Progenitor cell of endocrine pancreas (in vitro differentiated cells): ENCODE measurements around the gene NATD1. TPM values are rescaled to one million over a fixed set of nuclear protein-coding genes. Genes with fewer than 3 reads are reported as not detected.

ENCODE experiments used
- DNase-seq: peaks from one replicate; pipeline ENCODE4 v3.0.0; 2021; ENCODE audit warnings: low spot score; ENCODE audit not compliant: unreplicated experiment
- H3K27ac Mint-ChIP-seq: 2 replicates; pipeline ENCODE4 v1.8.0; 2021; ENCODE audit warnings: mild to moderate bottlenecking, moderate library complexity, mixed read lengths
- H3K27me3 Mint-ChIP-seq: 2 replicates; pipeline ENCODE4 v1.8.0; 2021; ENCODE audit warnings: mixed read lengths
- H3K36me3 Mint-ChIP-seq: 2 replicates; pipeline ENCODE4 v1.8.0; 2022; ENCODE audit warnings: mixed read lengths; ENCODE audit not compliant: insufficient read depth
- H3K4me1 Mint-ChIP-seq: 2 replicates; pipeline ENCODE4 v1.8.0; 2021; ENCODE audit warnings: low read depth, mixed read lengths
- H3K4me3 Mint-ChIP-seq: 2 replicates; pipeline ENCODE4 v1.8.0; 2021; ENCODE audit warnings: low read depth, mild to moderate bottlenecking, moderate library complexity, mixed read lengths
- H3K9me3 Mint-ChIP-seq: 2 replicates; pipeline ENCODE4 v1.8.0; 2021; ENCODE audit warnings: low read depth, mixed read lengths
- total RNA-seq: library from RNA; stranded (reverse); gene quantifications from 2 replicates; pipeline ENCODE4 v1.2.1, GENCODE V29; 2021
- TF ChIP-seq, protein P1 (sequence below): fragments of 200-600 bp; sonication (generic); IDR thresholded peaks from one replicate; pipeline ENCODE4 v1.5.0; 2021; ENCODE audit warnings: antibody characterized with exemption, mild to moderate bottlenecking; ENCODE audit not compliant: unreplicated experiment

NATD1 gene
- total RNA-seq, 1 donor from 2014 or later = 13.5 TPM

DNA sequence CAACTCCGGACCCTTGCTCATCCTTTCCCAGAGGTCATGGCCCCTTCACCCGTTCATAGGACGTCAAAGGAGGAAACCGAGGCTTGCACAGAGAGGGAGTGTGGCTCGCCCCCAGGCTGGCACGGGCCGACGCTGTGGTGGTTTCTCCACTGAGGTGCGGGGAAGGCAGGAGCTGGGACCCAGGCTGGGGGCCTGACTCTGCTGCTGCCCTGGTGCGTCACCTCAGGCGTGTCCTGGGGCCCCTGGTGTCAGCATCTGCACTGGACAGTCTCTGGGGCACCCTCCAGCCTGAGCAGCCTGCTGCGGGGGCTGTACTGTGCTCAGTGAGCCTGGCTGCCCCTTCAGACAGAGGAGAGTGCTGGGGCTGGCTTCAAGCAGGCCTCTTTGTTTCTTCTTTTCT lies 38.7 kb upstream of the NATD1 start:
- DNase-seq = no peak
- Mint-ChIP-seq H3K4me1 (peaks cover 4% of the 10 kb centered on the region), H3K36me3 (peaks cover 3% of the 10 kb centered on the region), H3K9me3 (peaks cover 6% of the 10 kb centered on the region), H3K27ac (no peak overlapping the region), H3K27me3 (no peaks in the 10 kb centered on the region), H3K4me3 (no peak overlapping the region)
- TF ChIP-seq, protein P1, sequence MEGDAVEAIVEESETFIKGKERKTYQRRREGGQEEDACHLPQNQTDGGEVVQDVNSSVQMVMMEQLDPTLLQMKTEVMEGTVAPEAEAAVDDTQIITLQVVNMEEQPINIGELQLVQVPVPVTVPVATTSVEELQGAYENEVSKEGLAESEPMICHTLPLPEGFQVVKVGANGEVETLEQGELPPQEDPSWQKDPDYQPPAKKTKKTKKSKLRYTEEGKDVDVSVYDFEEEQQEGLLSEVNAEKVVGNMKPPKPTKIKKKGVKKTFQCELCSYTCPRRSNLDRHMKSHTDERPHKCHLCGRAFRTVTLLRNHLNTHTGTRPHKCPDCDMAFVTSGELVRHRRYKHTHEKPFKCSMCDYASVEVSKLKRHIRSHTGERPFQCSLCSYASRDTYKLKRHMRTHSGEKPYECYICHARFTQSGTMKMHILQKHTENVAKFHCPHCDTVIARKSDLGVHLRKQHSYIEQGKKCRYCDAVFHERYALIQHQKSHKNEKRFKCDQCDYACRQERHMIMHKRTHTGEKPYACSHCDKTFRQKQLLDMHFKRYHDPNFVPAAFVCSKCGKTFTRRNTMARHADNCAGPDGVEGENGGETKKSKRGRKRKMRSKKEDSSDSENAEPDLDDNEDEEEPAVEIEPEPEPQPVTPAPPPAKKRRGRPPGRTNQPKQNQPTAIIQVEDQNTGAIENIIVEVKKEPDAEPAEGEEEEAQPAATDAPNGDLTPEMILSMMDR = no peak

DNA sequence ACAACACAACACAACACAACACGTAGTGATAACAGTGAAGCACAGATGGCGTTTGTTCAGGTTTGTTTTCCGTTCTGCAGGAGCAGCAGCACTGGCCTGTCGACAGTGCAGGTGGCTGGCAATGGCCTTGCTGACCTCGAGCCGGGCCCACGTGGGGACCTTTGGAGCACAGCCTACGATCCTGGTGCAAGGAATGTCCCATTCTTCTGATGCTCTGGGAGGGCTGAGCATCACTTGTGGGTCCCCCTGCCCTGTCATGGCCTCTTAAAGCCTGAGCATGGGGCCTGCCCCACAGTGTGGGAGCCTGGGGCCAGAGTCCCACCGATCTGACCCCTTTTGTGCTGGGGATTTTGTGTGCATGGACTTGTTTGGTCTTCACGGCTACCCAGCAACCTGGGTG lies 38.1 kb upstream of the NATD1 start:
- Mint-ChIP-seq H3K27me3 (no peaks in the 10 kb centered on the region), H3K9me3 (peaks cover 6% of the 10 kb centered on the region), H3K27ac (no peak overlapping the region), H3K4me3 (no peak overlapping the region), H3K36me3 (peaks cover 3% of the 10 kb centered on the region), H3K4me1 (peaks cover 8% of the 10 kb centered on the region)
- DNase-seq = no peak
- TF ChIP-seq, protein P1 = no peak

DNA sequence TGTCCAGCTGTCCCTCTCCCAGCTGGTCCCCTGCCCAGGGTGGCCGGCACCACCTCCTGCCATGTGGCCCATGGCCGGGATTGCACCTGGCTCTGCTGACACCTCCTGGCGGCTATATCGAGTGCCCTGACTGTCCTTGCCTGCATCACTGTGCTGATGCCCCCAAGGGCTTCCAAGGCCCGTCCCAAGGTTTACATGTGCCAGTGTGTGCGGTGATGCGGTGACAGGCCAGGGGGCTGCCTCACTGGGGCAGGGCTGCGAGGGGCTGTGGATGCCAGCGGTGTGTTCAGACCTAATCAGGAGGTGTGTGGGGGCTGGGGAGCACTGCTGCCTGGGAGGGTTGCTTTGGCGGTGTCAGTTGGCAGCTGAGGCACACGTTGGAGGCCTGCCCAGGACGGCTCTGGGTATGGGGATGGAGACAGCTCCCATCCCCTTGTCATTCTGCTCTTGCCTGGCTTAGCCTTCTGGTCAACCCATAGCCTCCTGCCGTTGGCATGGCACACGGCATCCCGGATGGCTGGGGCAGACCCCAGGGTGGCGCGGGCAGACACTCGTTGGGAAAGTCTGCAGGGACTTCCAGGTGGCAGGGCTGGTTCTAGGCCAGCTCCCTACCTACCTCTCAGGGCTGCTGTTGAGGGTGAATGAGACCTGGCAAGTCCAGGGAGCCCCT lies 36.8 kb upstream of the NATD1 start:
- Mint-ChIP-seq H3K4me3 (no peak overlapping the region), H3K36me3 (peaks cover 3% of the 10 kb centered on the region), H3K9me3 (peaks cover 6% of the 10 kb centered on the region), H3K27ac (no peak overlapping the region), H3K4me1 (peaks cover 16% of the 10 kb centered on the region), H3K27me3 (no peaks in the 10 kb centered on the region)
- DNase-seq = no peak
- TF ChIP-seq, protein P1 = no peak

DNA sequence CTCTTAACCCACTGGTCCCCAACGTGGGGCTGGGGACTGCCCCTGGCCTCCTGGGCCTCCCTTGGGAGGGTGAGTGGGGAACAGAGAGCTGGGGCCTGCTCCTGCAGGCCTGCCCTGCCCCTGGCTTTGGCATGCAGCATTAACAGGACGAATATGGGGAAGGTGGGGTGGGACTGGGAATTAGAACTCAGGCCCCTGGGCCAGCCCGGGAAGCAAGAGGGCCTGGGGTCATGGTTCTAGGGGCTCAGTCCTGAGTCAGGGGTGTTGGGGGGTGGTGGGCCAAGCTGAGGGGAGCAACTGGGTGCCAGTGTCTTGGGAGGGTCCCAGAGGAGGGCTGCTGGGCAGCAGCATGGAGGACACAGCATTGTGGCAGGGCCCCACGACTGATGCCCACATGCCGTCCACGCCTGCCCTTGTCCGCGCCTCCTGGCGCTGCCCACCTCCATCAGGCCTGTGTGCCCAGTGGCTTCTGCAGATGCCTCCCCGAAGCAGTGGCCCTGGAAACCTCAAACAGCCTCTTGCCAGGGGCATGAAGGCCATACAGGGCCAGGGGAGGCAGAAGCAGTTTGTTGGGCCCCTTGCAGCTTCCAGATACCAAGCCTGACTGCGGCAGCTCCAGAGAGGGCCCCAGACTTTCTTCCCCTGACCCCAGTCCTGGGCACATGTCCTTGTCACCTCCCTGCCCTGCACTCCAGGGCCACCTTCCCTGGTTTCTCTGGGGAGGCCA lies 36.1 kb upstream of the NATD1 start:
- Mint-ChIP-seq H3K4me1 (peaks cover 16% of the 10 kb centered on the region), H3K27ac (no peak overlapping the region), H3K36me3 (peaks cover 2% of the 10 kb centered on the region), H3K27me3 (no peaks in the 10 kb centered on the region), H3K9me3 (peaks cover 3% of the 10 kb centered on the region), H3K4me3 (no peak overlapping the region)
- DNase-seq = no peak
- TF ChIP-seq, protein P1 = no peak

DNA sequence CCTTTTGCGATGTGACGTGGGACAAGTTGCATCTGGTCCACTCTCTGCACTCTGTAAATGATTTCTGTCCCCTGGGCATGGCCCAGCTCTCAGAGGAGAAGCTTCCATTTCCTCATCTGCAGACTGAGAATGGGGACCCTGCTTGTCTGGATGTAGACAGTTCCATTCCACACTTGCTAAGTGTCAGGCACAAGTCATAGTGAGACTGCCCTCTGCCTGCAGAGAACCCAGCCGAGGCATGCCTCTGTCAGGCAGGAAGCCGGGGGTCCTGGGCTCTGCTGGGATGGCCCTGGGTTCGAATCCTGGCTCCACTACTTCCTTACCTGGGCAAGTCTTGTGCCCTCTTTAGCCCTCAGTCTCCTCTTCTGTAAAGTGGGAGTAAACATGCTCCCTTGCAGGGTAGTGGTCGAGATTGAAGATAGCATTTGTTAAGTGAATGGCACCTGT lies 35.4 kb upstream of the NATD1 start:
- peaks cover 3% of the 10 kb centered on the region for H3K9me3 Mint-ChIP-seq
- H3K36me3 Mint-ChIP-seq = peaks cover 2% of the 10 kb centered on the region
- TF ChIP-seq, protein P1 = no peak
- H3K4me3 Mint-ChIP-seq = no peak overlapping the region
- no peak overlapping the region for H3K27ac Mint-ChIP-seq
- peaks cover under 1% of the 10 kb centered on the region for H3K27me3 Mint-ChIP-seq
- H3K4me1 Mint-ChIP-seq = peaks cover 16% of the 10 kb centered on the region
- DNase-seq = no peak
